Left renal pelvis (tissue), 4 donors: Measurements from ENCODE around the gene DGCR8. TPM values are rescaled to one million over a fixed set of nuclear protein-coding genes. Genes with fewer than 3 reads are reported as not detected.

Source experiments
- DNase-seq, 4 donors: peaks; one replicate each; pipeline ENCODE4 v3.0.0-alpha.2; 2013; ENCODE audit warnings: low read depth in 4 of 4, low spot score in 3 of 4
- polyA plus RNA-seq, 4 donors: library from polyadenylated mRNA; unstranded; fragments of 120-200 nt; gene quantifications; one replicate each; pipeline ENCODE4 v1.2.1, GENCODE V29; 2013; ENCODE audit not compliant: insufficient read length in 4 of 4

DGCR8 gene
- polyA plus RNA-seq, 4 donors: 29.6 to 62.1 (median 44.5) TPM

- DNase-seq: no peak
Observed at GRCh38 chr22:20133930-20134549, 54.0 kb downstream of the DGCR8 start.

GRCh38 chr22:20135265-20135664, 55.2 kb downstream of the DGCR8 start:
- DNase-seq: no peak

- no peak for DNase-seq
Observed at GRCh38 chr22:20135806-20136602, 56.0 kb downstream of the DGCR8 start.

GRCh38 chr22:20136603-20136873, 56.5 kb downstream of the DGCR8 start:
- DNase-seq: no peak

- DNase-seq: no peak
Observed at GRCh38 chr22:20137113-20137512, 57.1 kb downstream of the DGCR8 start.

GRCh38 chr22:20137671-20138416, 57.8 kb downstream of the DGCR8 start:
- DNase-seq: no peak

- DNase-seq: no peak
Observed at GRCh38 chr22:20138417-20138738, 58.3 kb downstream of the DGCR8 start.

- DNase-seq: no peak
Observed at GRCh38 chr22:20138868-20139267, 58.8 kb downstream of the DGCR8 start.

GRCh38 chr22:20139391-20140106, 59.5 kb downstream of the DGCR8 start:
- DNase-seq: no peak

- DNase-seq: no peak
Observed at GRCh38 chr22:20140107-20140445, 60.0 kb downstream of the DGCR8 start.

GRCh38 chr22:20140521-20140964, 60.5 kb downstream of the DGCR8 start:
- DNase-seq: no peak

- no peak for DNase-seq
Observed at GRCh38 chr22:20141186-20142077, 61.4 kb downstream of the DGCR8 start.

GRCh38 chr22:20142711-20143621, 62.9 kb downstream of the DGCR8 start:
- no peak for DNase-seq

GRCh38 chr22:20143883-20144665, 64.0 kb downstream of the DGCR8 start:
- no peak for DNase-seq

- no peak for DNase-seq
Observed at GRCh38 chr22:20145206-20145831, 65.3 kb downstream of the DGCR8 start.

- DNase-seq: no peak
Observed at GRCh38 chr22:20145832-20146223, 65.8 kb downstream of the DGCR8 start.

- no peak for DNase-seq
Observed at GRCh38 chr22:20146777-20147176, 66.7 kb downstream of the DGCR8 start.
